Measurements from ENCODE around the gene RRAGC. TPM values are rescaled to one million over a fixed set of nuclear protein-coding genes. Genes with fewer than 3 reads are reported as not detected.
A peak's percentile ranks its signal among the peaks of the same experiment; 100 is the strongest.

Gene RRAGC, protein sequence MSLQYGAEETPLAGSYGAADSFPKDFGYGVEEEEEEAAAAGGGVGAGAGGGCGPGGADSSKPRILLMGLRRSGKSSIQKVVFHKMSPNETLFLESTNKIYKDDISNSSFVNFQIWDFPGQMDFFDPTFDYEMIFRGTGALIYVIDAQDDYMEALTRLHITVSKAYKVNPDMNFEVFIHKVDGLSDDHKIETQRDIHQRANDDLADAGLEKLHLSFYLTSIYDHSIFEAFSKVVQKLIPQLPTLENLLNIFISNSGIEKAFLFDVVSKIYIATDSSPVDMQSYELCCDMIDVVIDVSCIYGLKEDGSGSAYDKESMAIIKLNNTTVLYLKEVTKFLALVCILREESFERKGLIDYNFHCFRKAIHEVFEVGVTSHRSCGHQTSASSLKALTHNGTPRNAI
- 12.9 and 13.4 TPM in 2 replicates for total RNA-seq

DNA sequence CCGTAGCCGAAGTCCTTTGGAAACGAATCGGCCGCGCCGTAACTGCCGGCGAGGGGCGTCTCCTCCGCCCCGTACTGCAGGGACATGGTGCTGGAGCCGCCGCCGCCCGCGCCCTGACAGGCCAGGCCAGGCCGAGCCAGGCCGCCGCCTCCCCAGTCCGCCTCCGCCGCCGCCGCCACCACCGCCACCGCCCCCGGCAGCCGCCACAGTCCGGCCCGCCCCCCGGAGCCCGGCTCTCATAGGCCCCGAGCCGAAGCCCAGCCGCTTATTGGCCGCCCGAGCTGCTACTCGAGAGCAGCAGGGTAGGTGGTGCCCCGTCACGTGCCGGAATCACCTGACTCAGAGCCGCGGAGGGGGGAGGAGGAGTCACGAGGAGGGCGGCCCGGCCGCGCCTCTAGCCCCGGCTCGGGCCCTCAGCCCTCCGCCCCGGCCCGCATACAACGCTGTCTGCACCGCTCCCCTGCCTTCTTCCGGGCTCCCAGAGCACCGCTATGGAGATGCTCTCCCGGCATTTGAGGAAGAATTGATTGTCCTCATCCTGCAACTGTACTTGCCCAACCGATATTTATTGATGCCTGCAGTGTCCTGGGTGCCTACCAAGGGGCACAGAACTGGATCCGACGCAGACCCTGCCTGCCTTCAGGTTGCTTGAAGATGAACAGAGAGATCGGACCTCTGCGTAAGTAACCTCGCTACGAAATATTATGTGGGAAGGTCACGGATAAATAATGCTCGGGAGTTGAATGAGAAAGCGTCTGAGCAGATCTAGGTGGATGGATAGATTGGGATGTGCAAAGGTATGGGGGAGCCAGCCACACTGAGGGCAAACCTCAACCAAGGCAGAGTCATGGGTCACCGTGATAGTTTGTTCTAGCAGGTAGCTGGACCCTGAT is at the start of gene RRAGC:
Gene RRAGC (minus strand): TSS at position 212 of the 893 bp plus-strand sequence. CDS start 126 bp downstream, at position 86.
- H3K4me1 Mint-ChIP-seq (ENCODE audit: low read depth), result peaks cover 41% of the 10 kb centered on the region
- peaks cover 28% of the 10 kb centered on the region for H3K36me3 Mint-ChIP-seq (ENCODE audit: low read depth)
- H3K27me3 Mint-ChIP-seq (ENCODE audit: insufficient read depth), result no peaks in the 10 kb centered on the region
- peak within 1 kb of the TSS; percentile 89 for H3K4me3 Mint-ChIP-seq
- peak within 1 kb of the TSS; percentile 74 for H3K27ac Mint-ChIP-seq
- H3K9me3 Mint-ChIP-seq, result no peaks in the 10 kb centered on the region
- DNase-seq (ENCODE audit: low spot score), result peak; percentile 98
- intact Hi-C loops (cut with micrococcal nuclease), result loop anchor here (1.0 to 5.0 kb wide), 6 partner anchors 13 to 828 kb away; partner anchors contain the start of genes MYCBP and NDUFS5

DNA sequence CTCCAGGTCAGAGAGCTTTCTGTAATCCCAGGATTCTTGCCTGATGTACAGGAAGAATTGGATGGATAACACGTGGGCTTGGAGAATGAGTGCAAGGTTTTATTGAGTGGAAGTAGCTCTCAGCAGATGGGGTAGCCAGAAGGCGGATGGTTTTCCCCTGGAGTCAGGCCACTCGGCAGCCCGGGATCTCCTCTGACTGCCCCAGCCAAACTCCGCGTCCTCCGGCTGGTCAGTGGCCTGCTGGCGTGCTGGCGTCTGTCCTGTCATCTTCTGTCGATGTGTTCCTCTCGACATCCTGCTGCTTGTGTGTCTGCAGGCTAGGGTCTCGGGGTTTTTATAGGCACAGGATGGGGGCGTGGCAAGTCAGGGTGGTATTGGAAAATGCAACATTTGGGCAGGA is 49.2 kb upstream of the RRAGC start:
- Mint-ChIP-seq H3K27me3 (ENCODE audit: insufficient read depth) (no peaks in the 10 kb centered on the region), H3K4me1 (ENCODE audit: low read depth) (no peaks in the 10 kb centered on the region), H3K9me3 (peaks cover 5% of the 10 kb centered on the region), H3K27ac (no peak overlapping the region), H3K36me3 (ENCODE audit: low read depth) (no peaks in the 10 kb centered on the region), H3K4me3 (no peak overlapping the region)
- no peak for DNase-seq (ENCODE audit: low spot score)
- intact Hi-C loops (cut with micrococcal nuclease), result no loop called here

DNA sequence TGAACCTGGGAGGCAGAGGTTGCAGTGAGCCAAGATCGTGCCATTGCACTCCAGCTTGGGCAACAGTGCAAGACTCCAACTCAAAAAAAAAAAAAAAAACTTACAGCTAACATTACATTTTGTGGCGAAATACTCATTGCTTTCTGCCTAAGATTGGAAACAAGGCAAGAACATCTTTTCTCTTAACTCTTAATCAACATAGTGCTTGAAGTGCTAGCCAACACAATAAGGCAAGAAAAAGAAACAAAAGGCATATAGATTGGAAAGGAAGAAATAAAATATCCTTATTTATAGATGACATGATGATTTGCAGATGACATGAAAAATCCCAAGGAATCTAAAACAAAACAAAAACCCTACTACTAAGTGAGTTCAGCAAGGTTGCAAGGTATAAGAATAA is 46.4 kb upstream of the RRAGC start:
- intact Hi-C loops (cut with micrococcal nuclease), result no loop called here
- H3K27me3 Mint-ChIP-seq (ENCODE audit: insufficient read depth), result no peaks in the 10 kb centered on the region
- no peaks in the 10 kb centered on the region for H3K4me1 Mint-ChIP-seq (ENCODE audit: low read depth)
- H3K4me3 Mint-ChIP-seq, result no peak overlapping the region
- no peaks in the 10 kb centered on the region for H3K36me3 Mint-ChIP-seq (ENCODE audit: low read depth)
- H3K27ac Mint-ChIP-seq, result no peak overlapping the region
- no peak for DNase-seq (ENCODE audit: low spot score)
- H3K9me3 Mint-ChIP-seq, result peaks cover 5% of the 10 kb centered on the region

DNA sequence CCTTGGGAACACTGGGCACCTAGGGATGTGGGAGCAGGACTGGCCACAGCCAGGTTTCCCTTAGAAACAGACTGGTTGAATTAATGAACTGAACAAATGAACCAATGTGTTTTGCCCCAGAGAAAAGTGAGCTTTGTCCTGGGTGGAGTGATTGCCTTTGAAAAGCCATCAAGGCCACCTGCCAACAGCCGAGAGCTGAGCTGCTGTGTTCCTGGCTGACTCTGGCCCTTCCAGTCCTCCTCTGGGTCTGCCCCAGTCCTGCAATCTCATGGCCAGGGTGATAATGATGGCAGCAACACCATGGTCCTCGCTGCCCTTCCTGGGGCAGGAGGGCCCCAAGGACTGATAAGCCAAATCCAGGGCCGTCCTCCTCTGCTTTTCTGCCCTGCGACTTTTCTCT is 40.0 kb upstream of the RRAGC start:
- H3K36me3 Mint-ChIP-seq (ENCODE audit: low read depth), result no peaks in the 10 kb centered on the region
- intact Hi-C loops (cut with micrococcal nuclease), result no loop called here
- DNase-seq (ENCODE audit: low spot score), result no peak
- no peaks in the 10 kb centered on the region for H3K9me3 Mint-ChIP-seq
- H3K27me3 Mint-ChIP-seq (ENCODE audit: insufficient read depth), result peaks cover 3% of the 10 kb centered on the region
- H3K4me3 Mint-ChIP-seq, result no peak overlapping the region
- no peak overlapping the region for H3K27ac Mint-ChIP-seq
- H3K4me1 Mint-ChIP-seq (ENCODE audit: low read depth), result no peaks in the 10 kb centered on the region

DNA sequence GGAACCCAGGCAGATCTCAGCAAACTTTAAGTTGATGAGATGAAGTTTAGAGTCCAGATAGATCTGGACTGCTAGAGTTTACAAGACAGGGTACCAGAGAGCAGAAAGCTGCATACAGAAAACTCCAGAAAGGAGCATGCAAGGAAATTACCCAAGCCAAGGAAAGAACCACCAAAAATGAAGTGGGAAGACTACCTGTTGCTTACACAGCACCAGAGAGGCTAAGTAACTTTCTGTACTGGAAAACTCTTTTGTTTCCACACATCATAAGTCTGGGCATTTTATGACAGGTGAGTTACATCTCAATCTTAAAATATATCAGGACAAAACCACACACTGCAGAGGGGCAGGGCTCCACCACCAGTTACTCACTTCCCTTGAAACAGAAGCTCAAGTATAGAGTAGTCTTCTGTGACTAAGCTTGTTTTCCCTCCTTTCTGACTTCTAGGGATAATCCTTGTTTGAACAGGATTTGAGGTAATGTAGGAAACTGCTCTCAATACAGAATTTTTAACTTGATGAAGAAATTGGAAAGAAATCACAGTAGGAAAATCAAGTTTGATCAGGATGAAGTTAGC is 39.2 kb upstream of the RRAGC start:
- no peak for DNase-seq (ENCODE audit: low spot score)
- H3K27me3 Mint-ChIP-seq (ENCODE audit: insufficient read depth), result peaks cover 3% of the 10 kb centered on the region
- intact Hi-C loops (cut with micrococcal nuclease), result no loop called here
- H3K9me3 Mint-ChIP-seq, result no peaks in the 10 kb centered on the region
- no peak overlapping the region for H3K27ac Mint-ChIP-seq
- H3K4me1 Mint-ChIP-seq (ENCODE audit: low read depth), result no peaks in the 10 kb centered on the region
- no peak overlapping the region for H3K4me3 Mint-ChIP-seq
- no peaks in the 10 kb centered on the region for H3K36me3 Mint-ChIP-seq (ENCODE audit: low read depth)

DNA sequence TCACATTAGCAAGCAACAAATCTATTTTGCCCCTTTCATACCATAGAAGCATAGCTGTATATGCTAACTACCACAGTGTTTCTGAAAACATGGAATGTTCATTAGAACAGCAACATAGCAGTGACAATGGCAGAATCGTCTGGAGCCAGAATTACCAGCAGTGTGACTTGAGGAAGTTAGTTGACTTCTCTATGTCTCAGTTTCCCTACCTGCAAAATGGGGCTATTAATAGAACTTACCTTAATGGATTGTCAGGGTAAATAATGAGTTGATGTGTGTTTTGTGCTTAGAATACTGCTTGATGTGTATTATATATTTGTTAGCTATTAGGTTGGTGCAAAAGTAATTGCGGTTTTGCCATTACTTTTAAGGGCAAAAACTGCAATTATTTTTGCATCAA is 36.6 kb upstream of the RRAGC start:
- peaks cover 3% of the 10 kb centered on the region for H3K27me3 Mint-ChIP-seq (ENCODE audit: insufficient read depth)
- H3K27ac Mint-ChIP-seq, result no peak overlapping the region
- H3K9me3 Mint-ChIP-seq, result no peaks in the 10 kb centered on the region
- no peaks in the 10 kb centered on the region for H3K36me3 Mint-ChIP-seq (ENCODE audit: low read depth)
- H3K4me1 Mint-ChIP-seq (ENCODE audit: low read depth), result no peaks in the 10 kb centered on the region
- DNase-seq (ENCODE audit: low spot score), result no peak
- no peak overlapping the region for H3K4me3 Mint-ChIP-seq
- intact Hi-C loops (cut with micrococcal nuclease), result no loop called here

DNA sequence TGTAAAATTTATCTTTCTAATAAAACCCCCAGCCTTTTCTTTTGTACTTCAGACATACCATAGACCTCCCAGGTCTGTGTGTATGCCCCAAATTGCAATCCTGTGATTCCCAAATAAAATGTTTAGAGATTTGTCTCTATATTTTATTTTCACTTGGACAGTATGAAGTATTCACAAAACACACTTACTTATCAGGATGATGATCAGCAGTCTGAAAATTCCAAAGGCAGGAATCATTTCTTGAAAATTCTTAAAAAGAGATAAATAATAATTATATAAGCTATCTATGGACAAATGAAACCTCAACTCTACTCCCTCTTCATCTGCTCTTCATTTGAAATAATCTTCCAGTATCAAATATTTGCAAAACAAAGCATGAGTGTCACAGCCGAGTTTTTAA is 33.4 kb upstream of the RRAGC start:
- no peak for DNase-seq (ENCODE audit: low spot score)
- H3K27me3 Mint-ChIP-seq (ENCODE audit: insufficient read depth), result peaks cover 10% of the 10 kb centered on the region
- no peaks in the 10 kb centered on the region for H3K9me3 Mint-ChIP-seq
- no peak overlapping the region for H3K27ac Mint-ChIP-seq
- no peaks in the 10 kb centered on the region for H3K4me1 Mint-ChIP-seq (ENCODE audit: low read depth)
- H3K4me3 Mint-ChIP-seq, result no peak overlapping the region
- intact Hi-C loops (cut with micrococcal nuclease), result no loop called here
- H3K36me3 Mint-ChIP-seq (ENCODE audit: low read depth), result no peaks in the 10 kb centered on the region

DNA sequence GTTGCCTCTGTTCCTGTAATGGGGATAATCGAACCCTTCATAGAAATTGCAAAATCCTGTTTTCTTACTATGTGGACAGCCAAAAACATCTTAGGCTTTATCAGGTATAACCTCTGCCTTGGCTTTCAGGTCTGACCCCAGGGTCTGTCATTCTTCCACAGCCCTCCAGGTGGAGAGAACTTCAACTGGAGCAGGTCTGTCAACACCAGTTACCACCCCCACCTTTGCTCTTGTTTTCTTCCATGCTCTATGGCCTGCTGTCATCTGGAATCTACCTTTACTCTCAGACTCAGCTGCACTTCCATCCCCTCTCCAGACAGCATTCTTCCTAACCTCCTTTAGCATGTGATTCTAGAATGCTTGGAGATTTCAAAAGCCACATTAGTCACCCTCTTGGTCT is 32.2 kb upstream of the RRAGC start:
- no peak overlapping the region for H3K27ac Mint-ChIP-seq

DNA sequence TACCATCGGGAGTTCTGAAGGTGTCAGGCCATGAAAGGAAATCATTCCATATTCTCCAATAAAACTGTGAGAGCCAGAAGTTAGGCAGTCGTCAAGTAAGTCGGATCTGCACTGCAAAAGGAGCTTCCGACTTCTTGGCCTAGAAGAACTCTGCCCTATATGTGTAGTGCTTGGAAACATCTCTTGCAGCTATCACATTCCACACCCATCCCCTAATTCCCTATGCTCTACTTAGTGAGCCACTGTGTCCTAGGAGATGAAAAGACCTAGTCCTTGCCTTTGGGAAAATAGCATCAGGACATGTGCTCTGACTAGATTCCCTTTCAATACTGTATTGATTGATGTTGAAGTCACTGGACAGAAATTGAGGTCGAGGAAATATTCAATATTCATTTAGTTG is 30.0 kb upstream of the RRAGC start:
- intact Hi-C loops (cut with micrococcal nuclease), result no loop called here
- no peaks in the 10 kb centered on the region for H3K4me1 Mint-ChIP-seq (ENCODE audit: low read depth)
- no peaks in the 10 kb centered on the region for H3K9me3 Mint-ChIP-seq
- H3K4me3 Mint-ChIP-seq, result no peak overlapping the region
- H3K27me3 Mint-ChIP-seq (ENCODE audit: insufficient read depth), result peaks cover 18% of the 10 kb centered on the region
- H3K27ac Mint-ChIP-seq, result no peak overlapping the region
- no peaks in the 10 kb centered on the region for H3K36me3 Mint-ChIP-seq (ENCODE audit: low read depth)
- DNase-seq (ENCODE audit: low spot score), result no peak

More for the DNA sequence above, 32.2 kb upstream of the RRAGC start:
- Mint-ChIP-seq H3K9me3 (no peaks in the 10 kb centered on the region), H3K27me3 (ENCODE audit: insufficient read depth) (peaks cover 16% of the 10 kb centered on the region), H3K4me1 (ENCODE audit: low read depth) (no peaks in the 10 kb centered on the region), H3K4me3 (no peak overlapping the region), H3K36me3 (ENCODE audit: low read depth) (no peaks in the 10 kb centered on the region)
- intact Hi-C loops (cut with micrococcal nuclease), result no loop called here
- no peak for DNase-seq (ENCODE audit: low spot score)

DNA sequence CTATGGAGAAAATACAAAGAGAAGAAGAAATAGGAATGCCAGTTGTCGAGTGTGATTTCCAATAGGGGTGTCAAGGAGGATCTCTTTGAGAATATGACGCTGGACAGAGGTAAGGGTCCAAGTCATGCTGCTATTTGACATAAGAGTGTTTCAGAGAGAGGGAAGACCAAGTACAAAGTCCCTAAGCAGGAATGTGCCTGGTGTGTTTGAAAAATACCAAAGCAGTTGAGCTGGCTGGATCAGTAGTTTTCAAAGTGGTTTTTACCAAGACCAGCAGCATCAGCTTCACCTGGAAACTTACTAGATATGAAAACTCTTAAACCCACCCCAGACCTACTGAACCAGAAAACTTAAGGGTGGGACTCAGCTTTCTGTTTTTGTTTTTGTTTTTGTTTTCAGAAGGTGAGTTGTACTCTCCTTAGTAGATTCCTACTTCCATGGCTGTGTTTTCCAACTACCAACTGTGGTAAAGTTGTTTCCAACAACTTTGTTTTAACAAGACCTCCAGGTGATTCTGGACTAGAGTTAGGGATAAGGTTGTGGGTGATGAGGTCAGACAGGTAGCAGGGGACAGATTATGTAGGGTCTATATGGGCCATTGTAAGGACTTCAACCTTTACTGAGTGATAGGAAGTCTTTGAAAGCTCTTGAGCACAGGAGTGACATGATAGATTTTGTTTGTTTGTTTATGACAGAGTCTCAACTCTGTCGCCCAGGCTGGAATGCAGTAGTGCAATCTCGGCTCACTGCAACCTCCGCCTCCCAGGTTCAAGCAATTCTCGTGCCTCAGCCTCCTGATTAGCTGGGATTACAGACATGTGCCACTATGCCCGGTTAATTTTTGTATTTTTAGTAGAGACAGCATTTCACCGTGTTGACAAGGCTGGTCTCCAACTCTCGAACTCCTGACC is 29.1 kb upstream of the RRAGC start:
- DNase-seq (ENCODE audit: low spot score), result no peak
- H3K36me3 Mint-ChIP-seq (ENCODE audit: low read depth), result no peaks in the 10 kb centered on the region
- intact Hi-C loops (cut with micrococcal nuclease), result no loop called here
- H3K27me3 Mint-ChIP-seq (ENCODE audit: insufficient read depth), result peaks cover 18% of the 10 kb centered on the region
- H3K9me3 Mint-ChIP-seq, result no peaks in the 10 kb centered on the region
- no peak overlapping the region for H3K4me3 Mint-ChIP-seq
- no peak overlapping the region for H3K27ac Mint-ChIP-seq
- H3K4me1 Mint-ChIP-seq (ENCODE audit: low read depth), result no peaks in the 10 kb centered on the region

DNA sequence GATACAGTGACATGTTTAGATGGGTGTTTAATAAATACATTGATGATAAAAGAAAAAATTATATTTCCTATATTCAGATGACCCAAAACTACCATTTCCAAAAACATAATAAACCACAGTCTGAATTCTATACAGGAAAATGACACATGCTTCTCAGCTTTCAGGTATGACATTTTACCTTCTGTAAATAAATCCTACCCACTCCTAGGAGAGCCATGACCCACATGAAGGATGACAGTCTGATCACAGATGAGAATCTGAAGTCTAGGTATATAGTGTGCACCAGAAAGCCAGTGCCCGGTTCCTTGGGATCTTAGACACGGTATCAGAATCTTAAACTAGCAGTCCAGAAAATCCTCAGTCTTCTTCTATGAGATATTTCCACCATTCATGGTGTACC is 25.5 kb upstream of the RRAGC start:
- Mint-ChIP-seq H3K27me3 (ENCODE audit: insufficient read depth) (peaks cover 25% of the 10 kb centered on the region), H3K4me1 (ENCODE audit: low read depth) (no peaks in the 10 kb centered on the region), H3K27ac (no peak overlapping the region), H3K9me3 (no peaks in the 10 kb centered on the region), H3K36me3 (ENCODE audit: low read depth) (no peaks in the 10 kb centered on the region), H3K4me3 (no peak overlapping the region)
- DNase-seq (ENCODE audit: low spot score), result no peak
- intact Hi-C loops (cut with micrococcal nuclease), result no loop called here

DNA sequence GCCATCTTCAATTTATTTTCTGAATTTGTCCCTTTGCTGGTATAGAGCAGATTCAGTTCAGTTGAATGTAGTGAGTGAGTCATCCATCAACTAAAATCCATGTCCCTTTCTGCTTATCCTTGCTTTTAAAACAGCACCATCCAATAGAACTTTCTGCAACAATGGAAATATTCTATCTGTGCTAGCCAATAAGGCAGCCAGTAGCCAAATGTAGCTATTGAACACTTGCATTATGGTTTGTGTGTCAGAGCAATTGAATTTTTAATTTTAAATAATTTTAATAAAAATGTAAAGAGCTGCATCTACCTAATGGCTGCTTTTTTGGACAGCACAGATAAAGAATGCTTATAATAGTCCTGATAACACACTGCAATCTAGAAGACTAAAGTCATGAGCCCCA is 21.9 kb upstream of the RRAGC start, which contains the start of gene GJA9:
Gene GJA9 (minus strand): TSS at position 101 of the 400 bp plus-strand sequence. CDS start 5,489 bp downstream, outside the sequence.
- Mint-ChIP-seq H3K4me3 (no peak within 1 kb of the TSS), H3K4me1 (ENCODE audit: low read depth) (no peaks in the 10 kb centered on the region), H3K36me3 (ENCODE audit: low read depth) (no peaks in the 10 kb centered on the region), H3K9me3 (no peaks in the 10 kb centered on the region), H3K27me3 (ENCODE audit: insufficient read depth) (peaks cover 11% of the 10 kb centered on the region), H3K27ac (no peak within 1 kb of the TSS)
- no peak for DNase-seq (ENCODE audit: low spot score)
- intact Hi-C loops (cut with micrococcal nuclease), result no loop called here
